Fibroblast of peridontal ligament (primary cell): ENCODE results near the gene CDK11B.
"Not testable (repeated sequence)": the region's sequence is repeated elsewhere in the genome, so short reads cannot be mapped to it uniquely, and the experiment has no call there.

Source experiments
- DNase-seq: peaks from one replicate; pipeline ENCODE4 v3.0.0-alpha.2; 2010; ENCODE audit errors: extremely low read depth

Gene CDK11B

GRCh38 chr1:1599030-1599934 is 59.5 kb downstream of the CDK11B start:
- DNase-seq: no peak

- DNase-seq: no peak
These were observed 60.1 kb downstream of the CDK11B start for GRCh38 chr1:1598720-1599029.

GRCh38 chr1:1598051-1598719 is 60.6 kb downstream of the CDK11B start:
- no peak for DNase-seq

- no peak for DNase-seq
These were observed 61.4 kb downstream of the CDK11B start for GRCh38 chr1:1597275-1597930.

GRCh38 chr1:1596493-1597274 is 62.1 kb downstream of the CDK11B start:
- no peak for DNase-seq

- DNase-seq: not testable (repeated sequence)
These were observed 63.5 kb downstream of the CDK11B start for GRCh38 chr1:1595341-1595740.

- no peak for DNase-seq
These were observed 64.1 kb downstream of the CDK11B start for GRCh38 chr1:1594602-1595260.

- DNase-seq: no peak
These were observed 64.8 kb downstream of the CDK11B start for GRCh38 chr1:1593834-1594601.

GRCh38 chr1:1591452-1591851 is 67.4 kb downstream of the CDK11B start:
- no peak for DNase-seq
